GM21528 (cell line): ENCODE measurements around the gene UBP1.
"Not testable (repeated sequence)": the region's sequence is repeated elsewhere in the genome, so short reads cannot be mapped to it uniquely, and the experiment has no call there.

Experiments used
- ATAC-seq: cut with Tn5 transposase; IDR thresholded peaks from one replicate; pipeline ENCODE4 v1.9.1; 2021; ENCODE audit warnings: mild to moderate bottlenecking, moderate library complexity; ENCODE audit not compliant: unreplicated experiment, low FRiP score

UBP1 gene

DNA sequence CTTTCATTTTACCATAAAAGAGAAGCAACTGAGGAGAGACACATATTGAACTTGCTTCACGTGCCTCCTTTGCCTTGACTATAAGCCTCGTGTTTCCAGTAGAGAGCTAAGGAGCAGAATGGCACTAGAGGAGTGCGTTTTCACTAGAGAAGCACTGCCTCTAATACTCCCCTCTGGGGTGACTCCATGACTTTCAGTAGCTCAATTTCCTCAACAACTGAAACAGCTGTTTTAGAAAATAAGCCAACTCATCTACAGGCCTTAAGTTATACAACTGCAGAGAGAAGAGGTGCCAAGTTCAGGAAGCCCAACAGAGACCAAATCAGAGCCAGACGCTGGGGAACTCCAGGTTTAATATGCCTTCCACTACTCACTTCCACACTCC is 1.9 kb downstream of the UBP1 start:
- ATAC-seq = no peak

DNA sequence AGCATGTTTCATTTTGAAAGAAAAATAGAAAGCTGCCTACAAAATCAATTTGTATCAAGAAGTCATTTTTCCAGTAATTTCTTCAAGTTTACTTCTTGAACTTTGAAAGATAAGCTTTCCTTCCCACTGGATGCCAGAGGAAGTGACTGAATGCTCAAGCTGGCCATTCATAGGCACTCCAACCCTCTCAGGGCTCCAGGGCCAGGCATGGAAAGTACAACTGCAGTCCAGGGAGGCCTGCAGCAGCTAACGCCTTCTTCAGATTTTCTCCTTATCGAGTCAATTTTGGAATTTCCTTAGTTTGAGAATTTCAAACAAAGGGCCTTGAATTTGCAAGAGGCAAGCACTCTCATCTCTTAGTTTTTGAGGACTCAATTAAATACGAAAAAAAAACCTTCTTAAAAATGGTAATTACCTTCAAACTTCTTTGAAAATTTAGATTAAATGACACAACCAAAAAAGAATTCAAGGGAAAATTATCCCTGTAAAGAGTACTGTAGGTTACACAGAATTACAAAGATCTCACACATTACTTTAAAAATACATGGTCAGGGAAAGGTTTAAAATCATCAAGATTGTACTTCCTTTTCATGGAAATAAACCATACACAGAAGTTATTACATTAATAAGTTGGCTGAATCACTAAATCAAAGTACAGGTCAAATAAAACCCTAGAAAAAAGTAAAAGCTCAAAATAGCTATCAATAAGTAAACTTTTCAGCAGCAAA is 2.5 kb downstream of the UBP1 start:
- ATAC-seq = no peak

DNA sequence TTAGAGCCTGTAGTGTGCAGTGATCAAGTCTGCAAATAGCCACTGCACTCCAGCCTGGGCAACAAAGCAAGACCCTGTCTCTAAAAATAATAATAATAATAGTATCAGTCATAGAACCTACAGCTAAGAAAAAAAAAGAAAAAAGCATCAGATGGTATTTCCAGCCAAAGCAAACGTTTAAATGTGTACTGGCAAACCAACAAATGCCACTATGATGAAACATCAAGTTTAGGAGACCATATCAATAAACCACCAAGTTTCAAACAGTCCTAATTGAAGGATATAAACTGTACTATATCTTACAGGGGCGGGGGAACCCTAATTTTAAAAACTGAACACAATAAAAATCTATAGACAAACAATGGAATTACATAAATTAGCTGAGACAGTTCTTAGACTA is 6.4 kb downstream of the UBP1 start:
- ATAC-seq = no peak

DNA sequence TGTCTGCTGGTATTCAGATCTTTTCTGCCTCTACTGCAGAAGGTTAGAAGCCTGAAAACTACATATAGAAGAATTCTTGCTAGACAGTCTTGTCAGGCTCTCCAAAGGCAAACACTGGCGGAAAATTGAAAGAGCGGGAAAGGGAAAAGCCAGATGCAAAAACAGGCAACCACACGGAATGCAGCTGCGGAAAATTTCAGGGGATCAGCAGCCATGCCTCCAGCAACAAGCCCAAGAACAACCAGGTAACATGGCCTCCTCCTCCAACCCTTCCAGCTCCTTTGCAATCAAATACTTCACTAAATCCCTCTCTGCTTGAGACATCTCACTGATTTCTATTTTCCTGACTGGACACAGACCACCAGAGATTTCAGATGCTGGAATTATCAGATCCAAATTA is 9.6 kb downstream of the UBP1 start:
- ATAC-seq = no peak

DNA sequence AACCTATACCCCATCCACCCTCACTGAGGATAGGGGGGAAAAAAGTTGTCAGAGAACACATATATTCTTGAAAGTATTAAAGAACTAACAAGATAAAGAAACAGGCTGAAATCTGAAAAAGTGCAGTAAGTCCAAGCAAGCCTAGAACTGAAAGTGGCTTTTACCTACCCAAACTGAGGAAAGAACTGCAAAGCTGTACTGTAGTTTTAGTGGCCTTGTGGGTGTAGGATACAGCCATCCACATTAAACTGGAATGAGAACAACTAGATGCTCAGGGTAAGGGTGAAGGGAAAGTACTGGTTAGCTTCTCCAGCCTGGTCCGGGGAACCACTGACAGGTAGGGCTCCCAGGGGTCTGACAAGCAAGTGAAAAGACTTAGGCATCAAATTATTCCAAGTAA is 10.1 kb downstream of the UBP1 start:
- no peak for ATAC-seq

DNA sequence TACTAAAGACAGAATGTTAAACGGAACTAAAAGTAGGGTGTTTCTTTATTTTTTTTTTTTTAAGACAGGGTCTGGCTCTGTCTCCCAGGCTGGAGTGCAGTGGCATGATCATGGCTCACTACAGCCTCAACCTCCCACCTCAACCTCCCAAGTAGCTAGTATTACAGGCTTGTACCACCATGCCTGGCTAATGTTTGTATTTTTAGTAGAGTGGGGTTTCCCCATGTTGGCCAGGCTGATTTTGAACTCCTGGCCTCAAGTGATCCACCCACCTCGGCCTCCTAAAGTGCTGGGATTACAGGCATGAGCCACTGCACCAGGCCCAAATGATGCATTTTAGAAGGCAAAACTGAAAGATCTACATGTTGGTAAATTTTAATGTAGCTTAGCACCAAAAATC is 10.9 kb downstream of the UBP1 start:
- not testable (repeated sequence) for ATAC-seq

DNA sequence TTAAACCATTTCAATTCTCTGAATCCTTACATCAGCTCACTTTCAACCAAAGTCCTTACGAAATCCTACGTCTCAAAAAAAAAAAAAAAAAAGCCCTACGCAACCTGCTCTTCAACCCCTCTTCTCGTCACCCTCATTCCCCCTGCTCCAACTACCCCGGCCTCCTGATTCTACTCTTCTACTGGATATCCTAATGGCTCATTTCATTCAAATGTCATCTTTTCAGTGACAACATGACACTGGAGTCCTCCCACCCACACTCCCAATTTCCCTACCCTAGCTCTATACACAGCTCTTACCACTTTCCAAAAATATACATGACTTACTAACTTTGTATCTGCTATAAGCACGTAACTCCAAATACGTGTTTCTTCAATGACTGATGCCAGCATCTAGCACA is 11.5 kb downstream of the UBP1 start:
- no peak for ATAC-seq

DNA sequence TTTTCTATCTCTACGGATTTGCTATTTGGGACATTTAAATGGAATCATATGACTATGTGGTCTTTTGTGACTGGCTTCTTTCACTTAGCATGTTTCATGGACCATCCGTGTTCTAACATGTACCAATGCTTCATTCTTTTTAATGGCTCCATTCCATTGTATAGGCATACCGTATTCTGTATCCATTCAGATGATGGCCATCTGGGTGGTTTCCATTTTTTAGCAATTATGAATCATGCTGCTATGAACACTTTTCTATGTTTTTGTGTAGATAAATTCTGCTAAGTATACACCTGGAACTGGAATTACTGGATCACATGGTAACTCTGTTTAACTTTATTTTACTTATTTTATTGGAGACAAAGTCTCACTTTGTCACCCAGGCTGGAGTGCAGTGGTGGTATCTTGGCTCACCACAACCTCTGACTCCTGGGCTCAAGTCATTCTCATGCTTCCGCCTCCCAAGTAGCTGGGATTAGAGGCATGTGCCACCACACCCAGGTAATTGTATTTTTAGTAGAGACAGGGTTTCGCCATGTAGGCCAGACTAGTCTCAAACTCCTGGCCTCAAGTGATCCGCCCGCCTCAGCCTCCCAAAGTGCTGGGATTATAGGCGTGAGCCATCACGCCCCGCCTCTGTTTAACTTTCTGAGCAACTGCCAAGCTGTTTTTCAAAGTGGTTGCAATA is 13.4 kb downstream of the UBP1 start:
- no peak for ATAC-seq

DNA sequence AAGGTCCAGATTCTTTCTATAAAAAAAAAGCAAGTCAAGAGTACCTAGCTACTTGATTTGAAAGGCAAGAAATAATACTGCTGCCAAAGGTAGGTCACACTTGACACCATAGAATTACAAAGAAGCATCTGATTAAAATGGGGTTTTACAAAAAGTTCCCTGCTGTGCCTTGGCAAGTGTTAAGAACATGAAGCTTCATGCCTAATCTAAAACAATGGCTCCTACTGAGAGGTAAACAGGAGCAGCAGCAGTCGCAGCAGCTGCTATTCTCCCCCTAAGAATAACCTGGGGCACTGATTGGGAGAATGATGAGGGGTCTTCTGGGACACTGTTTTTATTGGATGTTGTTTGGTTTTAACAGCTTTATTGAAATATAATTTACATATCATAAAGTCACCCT is 14.1 kb downstream of the UBP1 start:
- ATAC-seq = no peak

DNA sequence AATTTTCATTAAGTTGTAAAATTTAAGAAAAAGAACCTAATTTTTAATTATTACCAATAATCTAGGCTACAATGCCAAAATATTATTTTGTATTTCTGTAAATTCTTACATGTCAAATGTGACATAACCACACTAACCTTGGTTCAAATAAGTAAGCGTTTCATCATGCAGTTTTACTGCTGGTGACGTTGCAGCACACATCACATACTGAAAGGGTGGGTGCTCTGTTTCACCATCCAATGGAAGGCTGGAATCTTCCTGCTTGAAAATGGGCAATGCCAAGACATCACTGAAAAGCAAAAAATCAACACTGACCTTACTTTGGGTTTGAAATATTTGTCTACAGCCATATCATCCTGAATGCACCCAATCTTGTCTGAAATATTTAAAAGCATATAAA is 14.8 kb downstream of the UBP1 start:
- ATAC-seq = no peak

DNA sequence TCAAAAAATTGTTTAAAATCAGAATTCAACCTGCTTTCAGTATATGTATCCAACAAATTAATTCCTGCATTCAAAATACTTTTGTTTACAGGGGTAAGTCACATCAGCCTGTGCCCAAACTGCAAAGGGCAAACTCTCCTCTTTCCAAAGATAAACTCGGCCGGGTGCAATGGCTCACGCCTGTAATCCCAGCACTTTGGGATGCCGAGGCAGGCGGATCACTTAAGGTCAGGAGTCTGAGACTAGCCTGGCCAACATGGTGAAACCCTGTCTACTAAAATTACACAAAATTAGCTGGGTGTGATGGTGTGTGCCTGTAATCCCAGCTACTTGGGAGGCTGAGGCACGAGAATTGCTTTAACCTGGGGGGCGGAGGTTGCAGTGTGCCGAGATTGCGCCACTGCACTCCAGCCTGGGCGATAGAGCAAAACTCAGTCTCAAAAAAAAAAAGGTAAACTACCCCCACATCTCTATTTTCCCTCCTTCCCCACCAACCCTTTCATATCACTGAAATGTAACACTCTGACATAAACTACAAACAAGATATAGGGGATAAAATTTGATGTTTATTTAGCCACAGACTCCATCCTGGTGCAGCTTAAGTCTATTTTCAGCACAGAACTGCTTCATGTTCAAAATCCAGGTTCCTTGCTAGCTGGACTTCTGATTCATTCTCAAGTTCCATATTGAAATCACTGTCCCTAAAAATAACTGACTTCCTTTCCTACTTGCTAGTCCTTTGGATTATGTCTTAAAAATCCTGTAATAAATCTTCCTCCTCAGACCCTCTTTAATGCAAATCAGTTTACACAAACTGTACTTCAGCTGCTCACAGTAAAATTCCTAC is 15.4 kb downstream of the UBP1 start:
- ATAC-seq = no peak

DNA sequence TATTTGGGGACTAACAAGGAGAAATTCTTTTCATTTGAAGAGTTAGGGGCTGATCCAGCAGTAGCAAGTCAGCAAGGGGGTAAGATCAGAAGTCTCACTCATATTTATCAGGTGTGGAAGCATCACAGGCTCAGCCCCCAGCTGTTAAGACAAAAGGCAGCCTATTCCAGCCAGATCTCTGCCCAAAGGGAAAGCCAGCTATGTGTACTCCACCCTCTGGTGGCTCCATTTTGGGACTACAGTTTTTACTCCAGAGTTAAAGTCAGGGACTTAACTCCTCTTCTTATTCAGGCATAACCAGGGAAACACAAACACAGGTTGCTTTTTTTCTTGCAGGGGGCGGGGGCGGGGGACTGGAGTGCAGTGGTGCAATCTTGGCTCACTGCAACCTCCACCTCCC is 19.2 kb downstream of the UBP1 start:
- no peak for ATAC-seq

DNA sequence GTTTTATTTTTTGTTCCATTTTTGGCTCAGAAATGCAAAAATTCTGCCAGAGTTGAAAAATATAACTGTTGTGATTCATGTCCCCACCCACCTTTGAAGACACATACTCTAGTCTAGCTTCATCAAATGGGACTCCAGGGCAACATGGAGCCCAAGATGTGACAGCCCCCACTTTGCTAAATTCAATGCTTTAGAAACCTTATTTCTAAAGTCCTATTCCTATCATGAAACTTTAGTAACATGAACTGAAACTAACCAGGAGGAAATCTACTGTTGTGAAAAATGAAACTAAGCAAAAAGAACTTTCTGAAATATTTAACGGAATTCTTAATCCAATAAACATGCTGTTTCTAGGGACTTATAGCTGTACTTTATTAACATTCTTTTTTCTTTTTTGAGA is 20.3 kb downstream of the UBP1 start:
- ATAC-seq = peak; percentile 49

DNA sequence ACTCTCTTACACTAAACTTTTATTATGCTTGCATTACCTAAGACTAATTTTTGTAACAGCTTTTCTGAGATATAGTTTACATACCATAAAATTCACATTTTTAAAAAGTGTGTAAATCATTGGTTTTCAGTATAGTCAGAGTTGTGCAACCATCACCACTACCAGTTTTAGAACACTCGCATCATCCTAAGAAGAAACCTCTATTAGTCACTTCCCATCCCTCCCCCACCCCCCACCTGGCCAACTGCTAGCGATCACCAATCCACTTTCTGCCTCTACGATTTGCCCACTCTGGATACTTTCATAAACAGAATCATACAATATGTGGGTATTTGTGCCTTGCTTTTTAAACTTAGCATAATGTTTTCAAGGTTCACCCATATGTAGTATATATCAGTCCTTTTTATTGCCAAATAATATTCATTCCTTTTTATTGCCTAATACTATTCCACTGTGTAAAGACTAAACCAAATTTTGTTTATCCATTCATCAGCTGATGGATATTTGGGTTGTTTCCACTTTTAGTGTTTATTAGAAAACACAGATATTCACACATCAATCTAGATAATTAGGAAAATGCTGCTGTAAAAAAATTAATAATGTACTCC is 23.0 kb downstream of the UBP1 start:
- ATAC-seq = no peak

DNA sequence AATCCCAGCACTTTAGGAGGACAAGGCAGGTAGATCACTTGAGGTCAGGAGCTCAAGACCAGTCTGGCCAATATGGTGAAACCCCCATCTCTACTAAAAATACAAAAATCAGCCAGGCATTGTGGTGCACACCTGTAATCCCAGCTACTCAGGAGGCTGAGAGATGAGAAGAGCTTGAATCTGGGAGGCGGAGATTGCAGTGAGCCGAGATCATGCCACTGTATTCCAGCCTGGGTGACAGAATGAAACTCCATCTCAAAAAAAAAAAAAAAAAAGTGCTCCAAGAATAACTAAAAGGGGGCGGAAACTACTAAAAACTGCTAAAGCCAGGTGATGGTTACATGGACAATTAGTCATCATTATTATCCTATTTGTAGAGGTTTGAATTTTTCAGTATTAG is 29.4 kb downstream of the UBP1 start:
- ATAC-seq = not testable (repeated sequence)

DNA sequence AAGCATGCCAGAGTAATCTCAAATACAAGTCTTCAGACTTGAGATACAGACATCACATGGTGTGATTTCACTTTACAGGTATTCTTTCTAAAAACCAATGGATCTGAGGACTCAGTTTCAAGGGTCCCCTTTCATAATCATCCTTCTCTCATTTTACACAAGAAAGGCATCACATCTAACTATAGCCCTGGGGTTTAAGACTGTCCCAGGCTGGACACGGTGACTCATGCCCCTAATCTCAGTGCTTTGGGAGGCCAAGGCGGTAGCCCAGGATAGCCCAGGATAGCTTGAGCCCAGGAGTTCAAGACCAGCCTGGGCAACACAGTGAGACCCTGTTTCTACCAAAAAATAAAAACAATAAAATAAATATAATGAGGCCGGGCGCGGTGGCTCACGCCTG is 36.4 kb downstream of the UBP1 start:
- ATAC-seq = no peak

DNA sequence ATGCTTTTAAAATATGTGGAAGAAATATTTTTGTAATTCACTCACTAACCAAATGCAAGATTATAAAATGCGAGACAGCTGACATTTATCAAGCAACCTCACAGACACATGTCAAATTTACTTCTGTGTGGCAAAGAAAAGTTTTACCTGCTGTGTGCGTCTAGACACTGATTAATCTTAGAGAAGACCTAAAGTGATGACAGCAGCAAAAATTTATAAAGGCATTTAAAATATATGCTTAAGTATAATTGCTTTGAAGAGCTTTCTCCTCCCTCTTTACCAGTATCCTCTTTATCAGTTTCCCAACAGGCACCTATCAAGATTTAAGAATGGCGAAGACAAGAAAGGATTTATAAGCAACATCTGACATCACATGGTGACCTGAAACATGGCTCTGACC is 37.3 kb downstream of the UBP1 start:
- no peak for ATAC-seq

DNA sequence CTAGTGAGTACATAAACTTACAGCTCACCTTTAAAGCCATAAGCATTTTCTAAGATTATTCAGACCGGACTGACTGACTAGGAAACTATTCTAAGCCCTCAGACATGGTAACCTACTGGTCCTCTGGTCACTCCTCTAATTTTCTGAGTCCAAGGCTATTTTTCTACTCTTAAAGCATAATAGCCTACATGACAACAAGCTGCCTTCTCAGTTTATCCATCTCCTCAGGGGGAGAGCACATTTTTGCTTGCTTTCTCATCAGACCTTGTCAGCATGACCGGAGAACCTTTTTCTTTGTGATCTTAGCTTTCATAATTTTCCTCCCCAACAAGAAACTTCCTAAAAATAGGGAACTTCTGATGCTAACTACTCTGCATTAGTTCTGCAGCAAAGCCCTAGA is 38.4 kb downstream of the UBP1 start:
- no peak for ATAC-seq

DNA sequence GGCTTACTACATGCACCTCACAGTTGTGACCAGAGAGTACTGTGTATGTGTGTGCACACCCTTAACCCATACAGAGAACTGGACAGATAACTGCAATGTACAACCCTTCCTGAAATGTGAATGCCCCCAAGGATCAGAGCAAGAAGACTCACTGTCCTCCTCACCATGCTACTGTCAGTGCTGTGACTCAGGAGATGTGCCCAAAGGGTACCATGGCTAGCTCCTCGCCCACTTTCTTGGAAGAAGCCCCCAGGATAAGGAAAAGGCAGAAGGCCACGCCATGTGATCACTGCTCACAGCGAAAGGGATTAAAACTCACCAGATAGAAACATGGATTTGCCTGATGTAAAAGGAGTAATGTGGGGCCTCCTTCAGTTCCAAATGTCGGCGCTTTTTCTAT is 41.8 kb downstream of the UBP1 start:
- ATAC-seq = no peak

DNA sequence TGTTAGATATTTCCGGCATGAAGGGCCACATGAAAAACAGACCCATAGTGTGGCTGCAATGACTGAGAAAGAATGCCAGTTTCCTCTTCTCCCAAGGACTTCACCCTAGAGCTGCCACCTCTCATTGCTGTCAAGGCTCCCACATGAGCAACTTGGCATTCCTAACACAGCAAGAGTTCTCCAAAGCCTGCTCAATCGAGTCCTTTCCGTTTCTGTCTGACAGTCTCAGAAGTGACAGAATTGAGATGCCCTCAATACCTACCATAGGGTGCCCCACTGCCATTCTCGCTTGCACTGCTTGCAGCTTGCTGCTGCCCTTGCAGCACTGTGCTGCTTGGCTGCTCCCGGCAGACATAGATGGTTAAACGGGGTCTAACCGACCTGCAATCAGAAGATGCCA is 44.3 kb downstream of the UBP1 start:
- ATAC-seq = no peak

DNA sequence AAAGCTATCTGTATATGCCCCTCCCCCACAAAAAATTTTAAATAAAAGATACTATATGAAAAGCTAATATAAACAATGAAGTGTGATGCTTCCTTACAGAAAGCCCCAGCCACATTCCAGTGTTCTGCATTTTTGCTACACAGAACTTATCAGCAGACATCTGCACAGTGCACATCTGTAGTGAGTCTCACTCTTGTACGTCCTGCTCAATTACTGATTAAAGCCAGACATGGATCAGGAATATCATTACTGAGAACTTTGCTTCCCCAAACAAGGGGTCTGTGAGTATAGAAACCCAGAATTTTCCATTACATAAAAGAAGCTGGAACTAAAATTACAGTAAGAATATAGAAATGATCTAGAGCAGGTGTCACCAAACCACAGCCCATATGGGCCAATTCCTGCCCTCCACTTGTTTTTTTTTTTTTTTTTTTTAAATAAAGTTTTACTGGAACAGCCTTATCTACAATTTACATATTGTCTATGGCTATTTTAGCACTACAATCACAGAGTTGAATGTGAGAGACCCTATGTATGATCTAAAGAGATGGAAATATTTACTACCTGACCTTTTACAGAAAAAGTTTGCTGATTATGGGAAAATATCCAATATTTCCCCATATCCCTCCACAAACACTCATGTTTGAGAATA is 45.7 kb downstream of the UBP1 start:
- no peak for ATAC-seq
